Parathyroid adenoma (tissue), 2 donors: ENCODE data around the gene GNPDA1.

ENCODE experiments used
- H2AFZ ChIP-seq: fragments of 300-600 bp; sonication (generic); one replicate; pipeline ENCODE4 v1.7.0; 2017; ENCODE audit warnings: antibody characterized with exemption, mild to moderate bottlenecking
- H3K27ac ChIP-seq: fragments of 300-600 bp; sonication (generic); one replicate; pipeline ENCODE4 v1.7.0; 2017
- H3K27me3 ChIP-seq: fragments of 300-600 bp; sonication (generic); one replicate; pipeline ENCODE4 v1.7.0; 2017; ENCODE audit warnings: low read length; ENCODE audit not compliant: control insufficient read depth, insufficient read depth
- H3K36me3 ChIP-seq: fragments of 300-600 bp; sonication (generic); one replicate; pipeline ENCODE4 v1.7.0; 2017; ENCODE audit warnings: low read length; ENCODE audit not compliant: control insufficient read depth, insufficient read depth
- H3K4me1 ChIP-seq: fragments of 300-600 bp; sonication (generic); one replicate; pipeline ENCODE4 v1.7.0; 2017; ENCODE audit warnings: control low read depth
- H3K4me2 ChIP-seq: fragments of 300-600 bp; sonication (generic); one replicate; pipeline ENCODE4 v1.7.0; 2017; ENCODE audit warnings: low read length
- H3K4me3 ChIP-seq: fragments of 300-600 bp; sonication (generic); one replicate; pipeline ENCODE4 v1.7.0; 2017; ENCODE audit warnings: low read depth, low read length
- H3K79me2 ChIP-seq: fragments of 300-600 bp; sonication (generic); one replicate; pipeline ENCODE4 v1.7.0; 2017; ENCODE audit warnings: control low read depth
- H3K9ac ChIP-seq: fragments of 300-600 bp; sonication (generic); one replicate; pipeline ENCODE4 v1.7.0; 2017; ENCODE audit warnings: mild to moderate bottlenecking
- H3K9me3 ChIP-seq: fragments of 300-600 bp; sonication (generic); one replicate; pipeline ENCODE4 v1.7.0; 2017; ENCODE audit warnings: low read length; ENCODE audit not compliant: control insufficient read depth
- CTCF ChIP-seq: fragments of 300-600 bp; sonication (generic); IDR thresholded peaks from one replicate; pipeline ENCODE4 v1.7.0; 2017; ENCODE audit warnings: antibody characterized with exemption, mild to moderate bottlenecking
- donor health status: primary hyperparathyroidism.

The GNPDA1 gene

GRCh38 chr5:141960449-141961323, 52.1 kb downstream of the GNPDA1 start:
- H2AFZ ChIP-seq = peak overlapping the region; percentile 76
- no peaks in the 10 kb centered on the region for H3K79me2 ChIP-seq
- peaks cover 3% of the 10 kb centered on the region for H3K4me1 ChIP-seq
- H3K4me3 ChIP-seq = no peak overlapping the region
- H3K4me2 ChIP-seq = peak overlapping the region; percentile 43
- H3K27ac ChIP-seq = no peak overlapping the region
- no peaks in the 10 kb centered on the region for H3K9me3 ChIP-seq
- no peak overlapping the region for H3K9ac ChIP-seq
- no peaks in the 10 kb centered on the region for H3K27me3 ChIP-seq
- H3K36me3 ChIP-seq = no peaks in the 10 kb centered on the region
- TF ChIP-seq CTCF = peak; percentile 85

GRCh38 chr5:141960018-141960417, 52.8 kb downstream of the GNPDA1 start:
- Histone ChIP-seq H3K4me3 (no peak overlapping the region), H3K9me3 (no peaks in the 10 kb centered on the region), H3K9ac (no peak overlapping the region), H3K4me2 (no peak overlapping the region), H2AFZ (no peak overlapping the region), H3K4me1 (peaks cover 3% of the 10 kb centered on the region), H3K27ac (no peak overlapping the region), H3K79me2 (no peaks in the 10 kb centered on the region), H3K36me3 (no peaks in the 10 kb centered on the region), H3K27me3 (no peaks in the 10 kb centered on the region)
- peak; percentile 18 for TF ChIP-seq CTCF

DNA sequence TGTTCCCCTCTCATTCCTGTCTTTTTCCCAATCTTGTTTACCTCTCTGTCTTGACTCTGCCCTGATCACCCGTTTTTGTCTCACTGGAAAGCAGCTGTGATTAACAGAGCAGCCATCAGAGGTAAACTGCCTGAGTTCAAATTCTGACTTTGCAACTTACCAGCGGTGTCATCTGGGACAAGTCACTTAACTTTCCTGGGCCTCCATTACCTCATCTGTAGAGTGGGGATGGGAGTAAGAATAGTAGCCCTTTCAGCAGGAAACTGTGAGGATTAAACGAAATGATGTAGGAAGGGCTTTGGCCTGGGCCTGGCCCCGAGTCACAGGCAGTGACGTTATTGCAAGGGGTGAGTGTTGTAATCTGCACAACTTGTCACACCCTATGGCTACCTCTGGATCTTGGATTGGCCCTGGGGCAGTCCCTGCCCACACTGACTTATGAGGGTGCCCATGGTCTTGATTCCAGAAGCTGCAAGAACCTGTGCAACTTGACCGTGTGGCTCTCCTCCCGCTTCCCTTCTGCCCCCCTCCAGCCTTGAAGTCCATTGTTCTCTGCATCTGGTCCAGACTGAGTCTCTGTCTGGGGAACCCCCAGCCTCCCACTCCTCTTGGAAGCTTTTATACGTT, 54.2 kb downstream of the GNPDA1 start:
- no peak overlapping the region for H3K4me2 ChIP-seq
- TF ChIP-seq CTCF = no peak
- no peaks in the 10 kb centered on the region for H3K9me3 ChIP-seq
- H2AFZ ChIP-seq = no peak overlapping the region
- no peak overlapping the region for H3K9ac ChIP-seq
- no peaks in the 10 kb centered on the region for H3K27me3 ChIP-seq
- no peaks in the 10 kb centered on the region for H3K36me3 ChIP-seq
- peak overlapping the region; percentile 62 for H3K27ac ChIP-seq
- H3K4me3 ChIP-seq = no peak overlapping the region
- H3K79me2 ChIP-seq = no peaks in the 10 kb centered on the region
- H3K4me1 ChIP-seq = peaks cover 3% of the 10 kb centered on the region

GRCh38 chr5:141958113-141958512, 54.7 kb downstream of the GNPDA1 start, which contains the start of gene PCDH12:
PCDH12 (minus strand) TSS chr5:141958202; CDS start chr5:141957851, 351 bp downstream.
- no peak within 1 kb of the TSS for H3K9ac ChIP-seq
- peak within 1 kb of the TSS; percentile 62 for H3K27ac ChIP-seq
- H3K79me2 ChIP-seq = no peaks in the 10 kb centered on the region
- H3K4me2 ChIP-seq = no peak within 1 kb of the TSS
- H2AFZ ChIP-seq = no peak within 1 kb of the TSS
- H3K4me3 ChIP-seq = peak within 1 kb of the TSS; percentile 21
- no peaks in the 10 kb centered on the region for H3K9me3 ChIP-seq
- H3K4me1 ChIP-seq = peaks cover 3% of the 10 kb centered on the region
- no peak for TF ChIP-seq CTCF
- H3K36me3 ChIP-seq = no peaks in the 10 kb centered on the region
- H3K27me3 ChIP-seq = no peaks in the 10 kb centered on the region
